Measurements from ENCODE around the gene PPARGC1A.

DNA sequence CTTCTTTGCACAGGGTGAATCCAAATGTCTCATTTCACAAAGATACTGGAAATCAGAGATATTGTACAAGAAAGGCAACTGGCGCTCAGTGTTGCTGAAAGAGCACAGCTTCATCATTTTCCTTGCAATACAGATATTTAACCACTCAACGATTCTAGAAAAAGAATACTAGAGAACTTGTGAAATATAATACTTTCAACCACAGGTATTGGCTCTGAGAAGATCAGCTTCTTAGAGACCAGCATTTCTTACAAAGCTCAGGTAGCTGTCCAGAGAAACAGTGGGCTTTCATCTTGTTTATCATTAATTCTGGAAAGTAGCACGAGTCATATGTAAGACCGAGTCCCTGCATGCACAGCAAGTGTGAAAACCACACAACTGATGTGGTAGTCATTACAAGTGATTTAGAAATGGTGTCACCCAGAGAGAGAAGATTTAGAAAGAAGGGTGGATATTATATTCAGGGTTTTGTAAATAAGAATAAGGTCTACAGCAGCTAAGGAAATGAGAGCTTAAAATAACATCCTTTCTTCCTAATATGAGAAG, 7.8 kb upstream of the PPARGC1A start:
- TF ChIP-seq, protein P1, sequence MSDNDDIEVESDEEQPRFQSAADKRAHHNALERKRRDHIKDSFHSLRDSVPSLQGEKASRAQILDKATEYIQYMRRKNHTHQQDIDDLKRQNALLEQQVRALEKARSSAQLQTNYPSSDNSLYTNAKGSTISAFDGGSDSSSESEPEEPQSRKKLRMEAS (IDR thresholded peaks at IDR 0.05): no peak
- TF ChIP-seq CREB1 (IDR thresholded peaks at IDR 0.05; ENCODE audit: low read depth): no peak

All from Ishikawa (cell line).